Ovary (tissue), 3 donors: Measurements from ENCODE around the gene CIART.
"Not testable (repeated sequence)": the region's sequence is repeated elsewhere in the genome, so short reads cannot be mapped to it uniquely, and the experiment has no call there.

ENCODE experiments used
- CTCF ChIP-seq, 3 donors: fragments of 450-650 bp in 2 of 3; fragments of 200-600 bp in 1 of 3; IDR thresholded peaks; one replicate each; pipeline versions ENCODE4 v1.5.1 to v1.8.0; 2016 to 2022; ENCODE audit warnings: antibody characterized with exemption in 3 of 3, mild to moderate bottlenecking in 1 of 3
- EP300 ChIP-seq: sonication (generic); formaldehyde crosslinking; IDR thresholded peaks from one replicate; pipeline ENCODE4 v1.6.1; 2017; ENCODE audit warnings: antibody characterized with exemption
- POLR2A ChIP-seq: fragments of 450-650 bp; IDR thresholded peaks from one replicate; pipeline ENCODE4 v1.6.1; 2017; ENCODE audit warnings: antibody characterized with exemption, mild to moderate bottlenecking, moderate library complexity
- donor health status: DM: no; HTN: no; CAD: no.

GRCh38 chr1:150232921-150233320, 49.4 kb upstream of the CIART start:
- TF ChIP-seq CTCF (IDR thresholded peaks at IDR 0.05); EP300; POLR2A: not testable (repeated sequence)
